HG03460 (cell line): ENCODE data around the gene CSN2.
A peak's percentile ranks its signal among the peaks of the same experiment; 100 is the strongest.
"Not testable (repeated sequence)": the region's sequence is repeated elsewhere in the genome, so short reads cannot be mapped to it uniquely, and the experiment has no call there.

ENCODE experiments used
- ATAC-seq: cut with Tn5 transposase; IDR thresholded peaks from one replicate; pipeline ENCODE4 v1.9.1; 2021; ENCODE audit not compliant: unreplicated experiment

Gene CSN2

GRCh38 chr4:69965628-69966027, at the start of gene CSN2:
Gene CSN2 (minus strand): TSS chr4:69965728. CDS start chr4:69960995, 4,733 bp downstream.
- ATAC-seq = no peak

GRCh38 chr4:70008771-70009170, 43.2 kb upstream of the CSN2 start:
- no peak for ATAC-seq

- ATAC-seq = no peak
These were observed 37.0 kb upstream of the CSN2 start for GRCh38 chr4:70002507-70002906.

- ATAC-seq = no peak
These were observed 35.2 kb upstream of the CSN2 start for GRCh38 chr4:70000711-70001110.

- ATAC-seq = no peak
These were observed 33.9 kb upstream of the CSN2 start for GRCh38 chr4:69999420-69999819.

- no peak for ATAC-seq
These were observed 30.0 kb upstream of the CSN2 start, which contains the start of gene STATH for GRCh38 chr4:69995526-69996016. Gene STATH (plus strand): TSS chr4:69995966. CDS start chr4:69998438, 2,472 bp downstream.

GRCh38 chr4:69994782-69995181, 29.3 kb upstream of the CSN2 start:
- no peak for ATAC-seq

- ATAC-seq = no peak
These were observed 25.5 kb upstream of the CSN2 start for GRCh38 chr4:69991016-69991415.

- no peak for ATAC-seq
These were observed 21.1 kb upstream of the CSN2 start for GRCh38 chr4:69986663-69987062.

GRCh38 chr4:69984030-69984443, 18.5 kb upstream of the CSN2 start:
- ATAC-seq = no peak

- no peak for ATAC-seq
These were observed 12.1 kb upstream of the CSN2 start for GRCh38 chr4:69977582-69977981.

- no peak for ATAC-seq
These were observed 9.1 kb upstream of the CSN2 start for GRCh38 chr4:69974631-69975030.

- no peak for ATAC-seq
These were observed 4.5 kb upstream of the CSN2 start for GRCh38 chr4:69970071-69970470.

GRCh38 chr4:69957209-69957608, 8.3 kb downstream of the CSN2 start:
- no peak for ATAC-seq

GRCh38 chr4:69951602-69952001, 13.9 kb downstream of the CSN2 start:
- ATAC-seq = no peak

GRCh38 chr4:69936566-69936965, 29.0 kb downstream of the CSN2 start:
- no peak for ATAC-seq

GRCh38 chr4:69934150-69934549, 31.4 kb downstream of the CSN2 start:
- ATAC-seq = no peak

- no peak for ATAC-seq
These were observed 34.8 kb downstream of the CSN2 start, which contains the start of gene CSN1S1 for GRCh38 chr4:69930768-69931167. Gene CSN1S1 (plus strand): TSS chr4:69931068. CDS start chr4:69932556, 1,488 bp downstream.

- not testable (repeated sequence) for ATAC-seq
These were observed 41.6 kb downstream of the CSN2 start for GRCh38 chr4:69923782-69924410.

GRCh38 chr4:69920874-69921273, 44.7 kb downstream of the CSN2 start:
- ATAC-seq = no peak

GRCh38 chr4:69910016-69910782, 55.3 kb downstream of the CSN2 start:
- peak; percentile 74 for ATAC-seq

- ATAC-seq = no peak
These were observed 56.3 kb downstream of the CSN2 start for GRCh38 chr4:69909195-69909594.
